Pancreas (tissue), 10 donors: ENCODE results near the gene ARX. TPM values are rescaled to one million over a fixed set of nuclear protein-coding genes. Genes with fewer than 3 reads are reported as not detected.

Experiments used
- ATAC-seq, 4 donors: fragments of 200-7000 bp; cut with Tn5 transposase; one replicate each; pipeline versions ENCODE4 v1.8.0 to v1.9.1; 2020; ENCODE audit warnings: mild to moderate bottlenecking in 4 of 4, moderate library complexity in 4 of 4
- DNase-seq, 6 donors: peaks; one replicate each; pipeline ENCODE4 v3.0.0-alpha.2; 2020
- FAIRE-seq: peaks from 2 replicates; lab custom pipeline; 2012; peaks lifted over from hg19 to GRCh38; lab: Jason Lieb, UNC
- H3K27ac ChIP-seq, 4 donors: fragments of 200-600 bp; sonication (generic); 1 replicate in 3 of 4; 2 replicates in 1 of 4; pipeline versions ENCODE4 v1.5.0 to v1.8.0; 2020
- H3K27me3 ChIP-seq, 4 donors: fragments of 200-600 bp; one replicate each; pipeline ENCODE4 v1.8.0; 2021
- H3K36me3 ChIP-seq, 3 donors: fragments of 200-600 bp; sonication (generic) in 1 of 3; one replicate each; pipeline versions ENCODE4 v1.5.0 to v1.8.0; 2020 to 2021
- H3K4me1 ChIP-seq, 3 donors: fragments of 200-600 bp; one replicate each; pipeline ENCODE4 v1.8.0; 2021
- H3K4me3 ChIP-seq, 4 donors: fragments of 200-600 bp; sonication (generic) in 2 of 4; one replicate each; pipeline versions ENCODE4 v1.5.0 to v1.8.0; 2020 to 2021
- H3K9me3 ChIP-seq, 4 donors: fragments of 200-600 bp; one replicate each; pipeline ENCODE4 v1.8.0; 2021
- WGBS, 2 donors: extraction: QIAGEN DNeasy Blood & Tissue Kit; methylation state at CpG; one replicate each; pipeline ENCODE4 v1.1.7; 2013; 5-methylcytosine and 5-hydroxymethylcytosine counted together
- intact Hi-C, 3 donors: fragments of 100-400 bp; cut with DNase I; formaldehyde crosslinking; loops; one replicate each; pipeline versions ENCODE4 v1.11.1 to v1.14.2; 2022
- polyA plus RNA-seq, 2 donors: library from polyadenylated mRNA; stranded (reverse); fragments of 200-250 nt; gene quantifications; one replicate each; pipeline ENCODE4 v1.2.3, GENCODE V29; 2013
- total RNA-seq, 6 donors: library from RNA; stranded (reverse); fragmentation: NEBNext Ultra II Directional in 4 of 6; extraction: Animal tissue kit (Norgen Biotek cat#: 25700) in 4 of 6; gene quantifications; one replicate each; pipeline versions ENCODE4 v1.2.1 to v1.2.4, GENCODE V29; 2021 to 2023
- TF ChIP-seq, protein P1 (sequence below), 4 donors: fragments of 200-600 bp; sonication (generic) in 3 of 4; IDR thresholded peaks; one replicate each; pipeline versions ENCODE4 v1.5.0 to v1.8.0; 2021; ENCODE audit warnings: antibody characterized with exemption in 4 of 4
- donor health status: healthy with polysubstance abuse.
- donor health status: DM: no; HTN: no; CAD: no; lungs with moderate emphysema.
- donor health status: DM: no; HTN: no; CAD: no.
- donor health status: control.
- donor health status: control.
- donor health status: Bipolar disorder and iron deficiency.
- donor health status: DM: yes; HTN: yes; CAD: no.
- donor health status: DM: no; HTN: no; CAD: no.
- donor health status: DM: no; HTN: no; CAD: no.
- donor health status: DM: yes; HTN: yes; CAD: no.

Gene ARX
- total and polyA plus RNA-seq, 8 donors, result 0.32 to 9.6 (median 1.5) TPM

GRCh38 chrX:24969812-24970211, 46.0 kb downstream of the ARX start:
- intact Hi-C loops, result no loop called here
- no peaks in the 10 kb centered on the region for H3K36me3 ChIP-seq
- no peak for FAIRE-seq
- 57 to 95% methylated on average over 5 of the region's 5 CpGs for WGBS, 2 donors
- TF ChIP-seq, protein P1, sequence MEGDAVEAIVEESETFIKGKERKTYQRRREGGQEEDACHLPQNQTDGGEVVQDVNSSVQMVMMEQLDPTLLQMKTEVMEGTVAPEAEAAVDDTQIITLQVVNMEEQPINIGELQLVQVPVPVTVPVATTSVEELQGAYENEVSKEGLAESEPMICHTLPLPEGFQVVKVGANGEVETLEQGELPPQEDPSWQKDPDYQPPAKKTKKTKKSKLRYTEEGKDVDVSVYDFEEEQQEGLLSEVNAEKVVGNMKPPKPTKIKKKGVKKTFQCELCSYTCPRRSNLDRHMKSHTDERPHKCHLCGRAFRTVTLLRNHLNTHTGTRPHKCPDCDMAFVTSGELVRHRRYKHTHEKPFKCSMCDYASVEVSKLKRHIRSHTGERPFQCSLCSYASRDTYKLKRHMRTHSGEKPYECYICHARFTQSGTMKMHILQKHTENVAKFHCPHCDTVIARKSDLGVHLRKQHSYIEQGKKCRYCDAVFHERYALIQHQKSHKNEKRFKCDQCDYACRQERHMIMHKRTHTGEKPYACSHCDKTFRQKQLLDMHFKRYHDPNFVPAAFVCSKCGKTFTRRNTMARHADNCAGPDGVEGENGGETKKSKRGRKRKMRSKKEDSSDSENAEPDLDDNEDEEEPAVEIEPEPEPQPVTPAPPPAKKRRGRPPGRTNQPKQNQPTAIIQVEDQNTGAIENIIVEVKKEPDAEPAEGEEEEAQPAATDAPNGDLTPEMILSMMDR (IDR thresholded peaks at IDR 0.05), result no peak
- H3K27ac ChIP-seq, result no peak overlapping the region
- H3K4me1 ChIP-seq, result no peaks in the 10 kb centered on the region
- H3K4me3 ChIP-seq, result no peak overlapping the region
- no peaks in the 10 kb centered on the region for H3K27me3 ChIP-seq
- no peaks in the 10 kb centered on the region for H3K9me3 ChIP-seq
- DNase-seq, result no peak
- ATAC-seq, result no peak

GRCh38 chrX:24965372-24965771, 50.4 kb downstream of the ARX start:
- WGBS, 2 donors, result 70 to 94% methylated on average over 1 of the region's 1 CpG
- H3K27me3 ChIP-seq, result no peaks in the 10 kb centered on the region
- DNase-seq (no peak), ATAC-seq (no peak), FAIRE-seq (no peak)
- H3K4me1 ChIP-seq, result no peaks in the 10 kb centered on the region
- no peaks in the 10 kb centered on the region for H3K9me3 ChIP-seq
- no peak overlapping the region for H3K27ac ChIP-seq
- H3K36me3 ChIP-seq, result no peaks in the 10 kb centered on the region
- TF ChIP-seq, protein P1 (IDR thresholded peaks at IDR 0.05), result no peak
- no peak overlapping the region for H3K4me3 ChIP-seq
- intact Hi-C loops, result no loop called here

DNA sequence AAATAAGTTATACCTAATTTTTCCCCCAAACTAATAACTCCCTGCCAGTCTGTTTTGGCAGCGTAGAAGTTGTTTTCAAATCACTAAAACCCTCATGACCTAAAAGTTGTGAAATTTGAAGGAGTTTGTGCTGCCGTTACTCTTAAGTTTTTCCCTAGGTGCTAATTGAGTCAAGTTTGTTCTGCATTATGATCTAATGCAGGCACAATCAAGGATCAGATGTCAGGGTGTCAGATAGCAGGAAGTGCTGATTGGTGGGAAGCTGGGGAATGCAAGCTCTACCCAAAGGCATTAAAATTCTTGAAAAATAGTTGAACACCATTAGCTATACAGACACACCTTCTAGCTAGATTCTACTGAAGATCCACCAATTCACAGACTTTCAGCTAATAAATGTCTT, 51.9 kb downstream of the ARX start:
- intact Hi-C loops, result no loop called here
- DNase-seq (no peak), ATAC-seq (no peak), FAIRE-seq (no peak)
- no peak overlapping the region for H3K4me3 ChIP-seq
- no peaks in the 10 kb centered on the region for H3K27me3 ChIP-seq
- no peaks in the 10 kb centered on the region for H3K4me1 ChIP-seq
- H3K27ac ChIP-seq, result no peak overlapping the region
- H3K36me3 ChIP-seq, result no peaks in the 10 kb centered on the region
- H3K9me3 ChIP-seq, result no peaks in the 10 kb centered on the region
- WGBS, 2 donors, result 77 to 78% methylated on average over 2 of the region's 2 CpGs
- TF ChIP-seq, protein P1 (IDR thresholded peaks at IDR 0.05), result no peak

DNA sequence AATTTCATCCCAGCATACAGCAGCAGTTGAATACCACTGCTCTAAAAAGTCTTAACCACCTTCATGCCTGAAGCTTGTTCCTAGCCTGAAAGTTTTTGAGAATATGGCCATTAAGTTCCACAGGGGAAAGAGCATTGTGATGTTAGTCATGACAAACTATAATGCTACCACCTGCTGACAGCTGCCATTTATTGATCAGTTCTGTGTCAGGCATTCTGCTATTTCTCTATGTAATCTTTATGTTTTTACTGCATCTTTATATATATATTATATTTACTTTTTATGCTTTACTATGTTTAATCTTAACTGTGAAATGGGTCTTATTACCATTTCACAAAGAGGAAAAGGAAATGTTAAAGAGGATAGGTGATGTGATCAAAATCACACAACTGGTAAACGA, 54.0 kb downstream of the ARX start:
- Histone ChIP-seq H3K9me3 (no peaks in the 10 kb centered on the region), H3K4me1 (no peaks in the 10 kb centered on the region), H3K4me3 (no peak overlapping the region), H3K36me3 (no peaks in the 10 kb centered on the region), H3K27ac (no peak overlapping the region), H3K27me3 (no peaks in the 10 kb centered on the region)
- FAIRE-seq, result no peak
- ATAC-seq, result no peak
- TF ChIP-seq, protein P1 (IDR thresholded peaks at IDR 0.05), result no peak
- intact Hi-C loops, result no loop called here
- 52 to 80% methylated on average over 1 of the region's 1 CpG for whole genome bisulfite sequencing, 2 donors
- DNase-seq, result no peak

- Histone ChIP-seq H3K27me3 (no peaks in the 10 kb centered on the region), H3K27ac (no peak overlapping the region), H3K4me3 (no peak overlapping the region), H3K9me3 (no peaks in the 10 kb centered on the region), H3K4me1 (no peaks in the 10 kb centered on the region), H3K36me3 (no peaks in the 10 kb centered on the region)
- DNase-seq, result no peak
- no peak for FAIRE-seq
- intact Hi-C loops, result no loop called here
- TF ChIP-seq, protein P1 (IDR thresholded peaks at IDR 0.05), result no peak
- no peak for ATAC-seq
These were observed 58.9 kb downstream of the ARX start for GRCh38 chrX:24956828-24957227.
